ENCODE data around the gene GPR84.

GRCh38 chr12:54376596-54376995, 12.3 kb upstream of the GPR84 start:
- TF ChIP-seq ESRRG (CRISPR knock-in tag; IDR thresholded peaks at IDR 0.05) (no peak), SNAI2 (CRISPR knock-in tag; IDR thresholded peaks at IDR 0.05) (no peak), ZC3H10 (CRISPR knock-in tag; IDR thresholded peaks at IDR 0.05) (no peak), ZFP30 (CRISPR knock-in tag; IDR thresholded peaks at IDR 0.05) (no peak), ARNTL (CRISPR knock-in tag; IDR thresholded peaks at IDR 0.05; ENCODE audit: borderline replicate concordance, low read depth) (no peak), TSHZ2 (CRISPR knock-in tag; IDR thresholded peaks at IDR 0.05) (no peak), ZNF565 (CRISPR knock-in tag; conservative IDR thresholded peaks at IDR 0.05; ENCODE audit: low read depth) (no peak)
